Thymus (tissue), 11 donors: Measurements from ENCODE around the gene CAPS. TPM values are rescaled to one million over a fixed set of nuclear protein-coding genes. Genes with fewer than 3 reads are reported as not detected.

ENCODE experiments used
- DNase-seq, 9 donors: peaks; one replicate each; pipeline ENCODE4 v3.0.0-alpha.2; 2013; ENCODE audit warnings: low spot score in 9 of 9, low read depth in 6 of 9, missing footprints in 1 of 9
- H3K27ac ChIP-seq, 2 donors: one replicate each; pipeline ENCODE4 v1.5.1; 2013; ENCODE audit warnings: control low read depth in 1 of 2, low read depth in 1 of 2, low read length in 1 of 2, mild to moderate bottlenecking in 1 of 2, moderate library complexity in 1 of 2
- H3K27me3 ChIP-seq, 2 donors: one replicate each; pipeline ENCODE4 v1.5.1; 2013; ENCODE audit warnings: low read length in 1 of 2; ENCODE audit not compliant: control insufficient read depth in 2 of 2, insufficient read depth in 1 of 2
- H3K36me3 ChIP-seq, 2 donors: one replicate each; pipeline ENCODE4 v1.5.1; 2013; ENCODE audit warnings: low read length in 1 of 2, mild to moderate bottlenecking in 1 of 2, moderate library complexity in 1 of 2; ENCODE audit not compliant: control insufficient read depth in 2 of 2, insufficient read depth in 2 of 2
- H3K4me1 ChIP-seq, 2 donors: one replicate each; pipeline ENCODE4 v1.5.1; 2013; ENCODE audit warnings: low read length in 2 of 2; ENCODE audit not compliant: control insufficient read depth in 2 of 2, insufficient read depth in 2 of 2
- H3K4me3 ChIP-seq, 2 donors: one replicate each; pipeline ENCODE4 v1.5.1; 2013; ENCODE audit warnings: low read length in 2 of 2, control low read depth in 1 of 2, mild to moderate bottlenecking in 1 of 2
- H3K9me3 ChIP-seq, 2 donors: one replicate each; pipeline ENCODE4 v1.5.1; 2013; ENCODE audit warnings: low read length in 1 of 2, mild to moderate bottlenecking in 1 of 2; ENCODE audit not compliant: control insufficient read depth in 2 of 2, insufficient read depth in 1 of 2
- WGBS: extraction: QIAGEN DNeasy Blood & Tissue Kit; methylation state at CpG from one replicate; pipeline ENCODE4 v1.1.7; 2013; 5-methylcytosine and 5-hydroxymethylcytosine counted together
- polyA plus RNA-seq: library from polyadenylated mRNA; stranded (reverse); fragments of 200-250 nt; gene quantifications from one replicate; pipeline ENCODE4 v1.2.3, GENCODE V29; 2013
- total RNA-seq: library from RNA; stranded (reverse); fragments of 120-200 nt; gene quantifications from one replicate; pipeline ENCODE4 v1.2.4, GENCODE V29; 2013
- donor health status: healthy.

The CAPS gene
- total and polyA plus RNA-seq, 2 donors = 6.5 to 70.4 TPM

- DNase-seq = no peak
- peaks cover 57 to 64% of the 10 kb centered on the region in 2 donors for H3K4me1 ChIP-seq
- no peaks in the 10 kb centered on the region for H3K9me3 ChIP-seq
- H3K4me3 ChIP-seq = no peak overlapping the region
- no peaks in the 10 kb centered on the region for H3K27me3 ChIP-seq
- H3K36me3 ChIP-seq = peaks cover 14 to 43% of the 10 kb centered on the region in 2 donors
- H3K27ac ChIP-seq = no peak overlapping the region
- 97% methylated on average over 13 of the region's 13 CpGs for WGBS
Measured at GRCh38 chr19:5947435-5947834, 33.4 kb downstream of the CAPS start.

GRCh38 chr19:5948752-5949564, 34.9 kb downstream of the CAPS start:
- H3K9me3 ChIP-seq = no peaks in the 10 kb centered on the region
- H3K36me3 ChIP-seq = peaks cover 9 to 37% of the 10 kb centered on the region in 2 donors
- peak in 1 of 9 donors; percentile 45 for DNase-seq
- no peaks in the 10 kb centered on the region for H3K27me3 ChIP-seq
- peaks cover 71 to 79% of the 10 kb centered on the region in 2 donors for H3K4me1 ChIP-seq
- no peak overlapping the region for H3K4me3 ChIP-seq
- 60% methylated on average over 13 of the region's 13 CpGs for WGBS
- peak overlapping the region; percentile 85 to 98 for H3K27ac ChIP-seq

GRCh38 chr19:5949792-5950305, 35.8 kb downstream of the CAPS start:
- Histone ChIP-seq H3K36me3 (peaks cover 9 to 35% of the 10 kb centered on the region in 2 donors), H3K4me1 (peaks cover 80 to 88% of the 10 kb centered on the region in 2 donors), H3K4me3 (peak overlapping the region in 1 of 2 donors; percentile 2), H3K9me3 (no peaks in the 10 kb centered on the region), H3K27me3 (no peaks in the 10 kb centered on the region), H3K27ac (peak overlapping the region; percentile 85 to 98)
- DNase-seq = peak; percentile 73 to 96 (median 87)
- 9% methylated on average over 13 of the region's 13 CpGs for WGBS

- WGBS = 76% methylated on average over 3 of the region's 3 CpGs
- Histone ChIP-seq H3K27me3 (no peaks in the 10 kb centered on the region), H3K4me1 (peaks cover 80 to 91% of the 10 kb centered on the region in 2 donors), H3K27ac (peak overlapping the region in 1 of 2 donors; percentile 98), H3K36me3 (peaks cover 7 to 30% of the 10 kb centered on the region in 2 donors), H3K4me3 (no peak overlapping the region), H3K9me3 (no peaks in the 10 kb centered on the region)
- DNase-seq = peak in 1 of 9 donors; percentile 43
Measured at GRCh38 chr19:5950741-5951140, 36.7 kb downstream of the CAPS start.

GRCh38 chr19:5951338-5951861, 37.3 kb downstream of the CAPS start:
- Histone ChIP-seq H3K9me3 (no peaks in the 10 kb centered on the region), H3K36me3 (peaks cover under 1 to 27% of the 10 kb centered on the region in 2 donors), H3K4me3 (no peak overlapping the region), H3K27me3 (no peaks in the 10 kb centered on the region), H3K27ac (no peak overlapping the region), H3K4me1 (peaks cover 78 to 89% of the 10 kb centered on the region in 2 donors)
- WGBS = 56% methylated on average over 19 of the region's 19 CpGs
- no peak for DNase-seq

- DNase-seq = no peak
- Histone ChIP-seq H3K36me3 (peaks cover 3 to 28% of the 10 kb centered on the region in 2 donors), H3K4me1 (peaks cover 73 to 86% of the 10 kb centered on the region in 2 donors), H3K4me3 (no peak overlapping the region), H3K9me3 (no peaks in the 10 kb centered on the region), H3K27me3 (no peaks in the 10 kb centered on the region), H3K27ac (no peak overlapping the region)
- WGBS = 85% methylated on average over 18 of the region's 18 CpGs
Measured at GRCh38 chr19:5952193-5953029, 38.4 kb downstream of the CAPS start.

- 41% methylated on average over 5 of the region's 5 CpGs for WGBS
- Histone ChIP-seq H3K36me3 (peaks cover 3 to 24% of the 10 kb centered on the region in 2 donors), H3K9me3 (no peaks in the 10 kb centered on the region), H3K4me3 (no peak overlapping the region), H3K27me3 (no peaks in the 10 kb centered on the region), H3K4me1 (peaks cover 67 to 86% of the 10 kb centered on the region in 2 donors), H3K27ac (peak overlapping the region; percentile 48 to 61)
- no peak for DNase-seq
Measured at GRCh38 chr19:5953030-5953589, 39.1 kb downstream of the CAPS start.

GRCh38 chr19:5953680-5954213, 39.7 kb downstream of the CAPS start:
- 22% methylated on average over 17 of the region's 17 CpGs for WGBS
- peak overlapping the region; percentile 48 to 72 for H3K27ac ChIP-seq

More at GRCh38 chr19:5953680-5954213, 39.7 kb downstream of the CAPS start:
- Histone ChIP-seq H3K36me3 (peaks cover 6 to 20% of the 10 kb centered on the region in 2 donors), H3K4me3 (no peak overlapping the region), H3K27me3 (no peaks in the 10 kb centered on the region), H3K9me3 (no peaks in the 10 kb centered on the region), H3K4me1 (peaks cover 68 to 86% of the 10 kb centered on the region in 2 donors)
- DNase-seq = no peak
